ENCODE results near the gene AFF3.
"Not testable (repeated sequence)": the region's sequence is repeated elsewhere in the genome, so short reads cannot be mapped to it uniquely, and the experiment has no call there.

Gene AFF3

GRCh38 chr2:99753505-99753904 is 388.9 kb downstream of the AFF3 start:
- no peak overlapping the region for H3K4me3 ChIP-seq (ENCODE audit: low read depth, low read length)
- no peaks in the 10 kb centered on the region for H3K36me3 ChIP-seq
- TF ChIP-seq, protein P1, sequence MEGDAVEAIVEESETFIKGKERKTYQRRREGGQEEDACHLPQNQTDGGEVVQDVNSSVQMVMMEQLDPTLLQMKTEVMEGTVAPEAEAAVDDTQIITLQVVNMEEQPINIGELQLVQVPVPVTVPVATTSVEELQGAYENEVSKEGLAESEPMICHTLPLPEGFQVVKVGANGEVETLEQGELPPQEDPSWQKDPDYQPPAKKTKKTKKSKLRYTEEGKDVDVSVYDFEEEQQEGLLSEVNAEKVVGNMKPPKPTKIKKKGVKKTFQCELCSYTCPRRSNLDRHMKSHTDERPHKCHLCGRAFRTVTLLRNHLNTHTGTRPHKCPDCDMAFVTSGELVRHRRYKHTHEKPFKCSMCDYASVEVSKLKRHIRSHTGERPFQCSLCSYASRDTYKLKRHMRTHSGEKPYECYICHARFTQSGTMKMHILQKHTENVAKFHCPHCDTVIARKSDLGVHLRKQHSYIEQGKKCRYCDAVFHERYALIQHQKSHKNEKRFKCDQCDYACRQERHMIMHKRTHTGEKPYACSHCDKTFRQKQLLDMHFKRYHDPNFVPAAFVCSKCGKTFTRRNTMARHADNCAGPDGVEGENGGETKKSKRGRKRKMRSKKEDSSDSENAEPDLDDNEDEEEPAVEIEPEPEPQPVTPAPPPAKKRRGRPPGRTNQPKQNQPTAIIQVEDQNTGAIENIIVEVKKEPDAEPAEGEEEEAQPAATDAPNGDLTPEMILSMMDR (IDR thresholded peaks at IDR 0.05; ENCODE audit: low read depth, low read length): no peak
- H3K4me1 ChIP-seq: no peaks in the 10 kb centered on the region
- DNase-seq: no peak
- no peaks in the 10 kb centered on the region for H3K27me3 ChIP-seq
- H3K9me3 ChIP-seq: no peaks in the 10 kb centered on the region

GRCh38 chr2:99748344-99748743 is 394.0 kb downstream of the AFF3 start:
- TF ChIP-seq, protein P1 (IDR thresholded peaks at IDR 0.05; ENCODE audit: low read depth, low read length): no peak
- H3K4me3 ChIP-seq (ENCODE audit: low read depth, low read length): no peak overlapping the region

GRCh38 chr2:99747842-99748241 is 394.5 kb downstream of the AFF3 start:
- Histone ChIP-seq H3K9me3 (no peaks in the 10 kb centered on the region), H3K36me3 (no peaks in the 10 kb centered on the region), H3K4me3 (ENCODE audit: low read depth, low read length) (no peak overlapping the region), H3K4me1 (no peaks in the 10 kb centered on the region), H3K27me3 (no peaks in the 10 kb centered on the region)
- no peak for DNase-seq
- TF ChIP-seq, protein P1 (IDR thresholded peaks at IDR 0.05; ENCODE audit: low read depth, low read length): no peak

More at GRCh38 chr2:99748344-99748743, 394.0 kb downstream of the AFF3 start:
- no peaks in the 10 kb centered on the region for H3K27me3 ChIP-seq
- H3K9me3 ChIP-seq: no peaks in the 10 kb centered on the region
- H3K36me3 ChIP-seq: no peaks in the 10 kb centered on the region
- H3K4me1 ChIP-seq: no peaks in the 10 kb centered on the region
- no peak for DNase-seq

DNA sequence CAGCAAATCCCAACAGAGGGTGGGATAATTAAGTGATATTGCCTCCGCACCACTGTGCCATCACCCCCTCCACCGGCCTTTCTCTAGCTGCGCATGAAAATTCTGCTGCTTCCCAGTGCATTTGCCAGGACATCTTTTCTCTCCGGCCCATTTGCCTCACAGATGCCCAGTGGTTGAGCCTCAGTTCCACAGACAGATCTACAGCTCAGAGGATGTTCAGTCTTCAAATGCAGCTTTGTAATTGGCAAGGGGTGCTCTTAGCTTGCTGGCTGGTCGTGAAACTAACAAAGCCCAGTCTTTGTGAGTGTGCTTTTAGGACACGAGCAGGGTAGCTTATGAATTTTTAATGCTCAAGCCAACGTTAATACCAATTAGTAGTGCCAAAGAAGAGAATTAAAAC is 399.2 kb downstream of the AFF3 start:
- Histone ChIP-seq H3K36me3 (no peaks in the 10 kb centered on the region), H3K4me1 (no peaks in the 10 kb centered on the region), H3K4me3 (ENCODE audit: low read depth, low read length) (no peak overlapping the region), H3K9me3 (no peaks in the 10 kb centered on the region), H3K27me3 (no peaks in the 10 kb centered on the region)
- no peak for DNase-seq
- TF ChIP-seq, protein P1 (IDR thresholded peaks at IDR 0.05; ENCODE audit: low read depth, low read length): no peak

GRCh38 chr2:99737537-99737936 is 404.9 kb downstream of the AFF3 start:
- no peaks in the 10 kb centered on the region for H3K27me3 ChIP-seq
- H3K4me3 ChIP-seq (ENCODE audit: low read depth, low read length): no peak overlapping the region
- no peaks in the 10 kb centered on the region for H3K9me3 ChIP-seq
- no peaks in the 10 kb centered on the region for H3K4me1 ChIP-seq
- DNase-seq: no peak
- TF ChIP-seq, protein P1 (IDR thresholded peaks at IDR 0.05; ENCODE audit: low read depth, low read length): no peak
- no peaks in the 10 kb centered on the region for H3K36me3 ChIP-seq

GRCh38 chr2:99735753-99736152 is 406.6 kb downstream of the AFF3 start:
- Histone ChIP-seq H3K4me3 (ENCODE audit: low read depth, low read length) (no peak overlapping the region), H3K36me3 (no peaks in the 10 kb centered on the region), H3K9me3 (no peaks in the 10 kb centered on the region), H3K4me1 (no peaks in the 10 kb centered on the region), H3K27me3 (no peaks in the 10 kb centered on the region)
- TF ChIP-seq, protein P1 (IDR thresholded peaks at IDR 0.05; ENCODE audit: low read depth, low read length): no peak
- DNase-seq: no peak

GRCh38 chr2:99735314-99735713 is 407.1 kb downstream of the AFF3 start:
- H3K36me3 ChIP-seq; H3K4me1 ChIP-seq; H3K27me3 ChIP-seq; H3K9me3 ChIP-seq; DNase-seq; H3K4me3 ChIP-seq (ENCODE audit: low read depth, low read length): not testable (repeated sequence)
